Measurements from ENCODE around the gene CENPU.

DNA sequence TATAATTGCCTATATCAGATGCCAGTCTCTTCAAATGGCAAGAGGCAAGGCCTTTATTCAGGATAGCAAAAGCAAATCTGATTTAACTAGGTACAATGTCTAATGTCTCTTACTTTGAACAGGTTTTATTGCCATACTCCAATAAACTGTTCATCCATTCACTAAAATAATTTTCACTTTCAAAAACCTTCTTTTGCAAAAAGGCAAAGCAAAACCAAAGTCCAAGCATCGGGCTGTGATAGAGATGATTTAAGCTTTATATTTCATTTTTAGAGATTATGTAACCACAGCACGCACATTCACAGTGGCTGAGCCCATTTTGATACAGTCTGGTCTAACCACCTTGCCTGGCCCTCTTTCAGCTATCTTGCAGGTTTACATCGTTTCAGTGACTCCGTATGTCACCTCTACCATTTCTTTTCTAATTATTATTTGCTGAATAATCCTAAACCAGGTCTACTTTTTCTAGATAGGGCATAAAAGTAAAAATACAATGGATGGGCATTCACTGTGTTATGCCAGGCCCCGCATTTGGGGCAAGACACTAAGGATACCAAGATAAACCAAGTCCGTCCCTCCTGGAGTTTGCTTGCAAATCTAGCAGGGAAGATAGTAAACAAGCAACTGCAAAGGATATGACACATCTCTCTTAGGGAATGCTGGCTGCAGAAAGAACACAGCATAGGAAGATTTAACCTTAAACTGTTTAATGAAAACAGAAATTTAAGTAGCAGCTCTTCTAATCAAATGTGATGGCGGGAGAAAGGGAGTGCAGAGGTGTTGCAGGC lies 86.4 kb downstream of the CENPU start:
- no peak for TF ChIP-seq POLR2A (IDR thresholded peaks at IDR 0.05; ENCODE audit: low read length)
- TF ChIP-seq GATA1 (IDR thresholded peaks at IDR 0.05; ENCODE audit: low read depth, low read length), result no peak
